H1 (cell line): ENCODE results near the gene IPO11. TPM values are rescaled to one million over a fixed set of nuclear protein-coding genes. Genes with fewer than 3 reads are reported as not detected.

Source experiments
- CTCF ChIA-PET: fragments of 300-600 bp; sonication (Branson Sonifier 250); formaldehyde crosslinking; loops from one replicate; lab custom pipeline; 2021; ENCODE audit not compliant: partially characterized antibody; lab: Charles Lee
- POLR2A ChIA-PET: fragments of 300-600 bp; sonication (Branson Sonifier 250); formaldehyde crosslinking; loops from one replicate; lab custom pipeline; 2021; ENCODE audit warnings: inconsistent platforms; ENCODE audit not compliant: partially characterized antibody; lab: Charles Lee
- DNase-seq, 2 experiments: peaks; one replicate each; pipeline versions ENCODE4 v3.0.0 to v3.0.0-alpha.2; 2010 to 2022; ENCODE audit warnings: low spot score in 2 of 2, low read depth in 1 of 2, mixed read lengths in 1 of 2
- FAIRE-seq: peaks from 2 replicates; lab custom pipeline; 2011; peaks lifted over from hg19 to GRCh38; lab: Jason Lieb, UNC
- H2AFZ ChIP-seq: 2 replicates; pipeline ENCODE4 v1.8.1; 2012; ENCODE audit warnings: low read length, inconsistent platforms
- H2AK5ac ChIP-seq: 2 replicates; pipeline ENCODE4 v1.6.1; 2013; ENCODE audit warnings: low read depth, low read length
- H2BK120ac ChIP-seq: replicated peaks from 2 replicates; pipeline ENCODE3; 2013; ENCODE audit warnings: low read depth, low read length, inconsistent platforms
- H2BK12ac ChIP-seq: 2 replicates; pipeline ENCODE4 v1.6.1; 2013; ENCODE audit warnings: low read depth, low read length
- H2BK15ac ChIP-seq: 2 replicates; pipeline ENCODE4 v1.6.1; 2013; ENCODE audit warnings: low read length
- H2BK20ac ChIP-seq: 2 replicates; pipeline ENCODE4 v1.6.1; 2013; ENCODE audit warnings: low read length
- H2BK5ac ChIP-seq: 2 replicates; pipeline ENCODE4 v1.6.1; 2013; ENCODE audit warnings: low read depth, low read length
- H3K14ac ChIP-seq: 2 replicates; pipeline ENCODE4 v1.6.1; 2013; ENCODE audit warnings: inconsistent platforms; ENCODE audit not compliant: insufficient read length
- H3K18ac ChIP-seq: 2 replicates; pipeline ENCODE4 v1.6.1; 2013; ENCODE audit warnings: low read length; ENCODE audit errors: extremely low read depth
- H3K23ac ChIP-seq: 2 replicates; pipeline ENCODE4 v1.6.1; 2013; ENCODE audit warnings: inconsistent platforms; ENCODE audit not compliant: insufficient read length
- H3K23me2 ChIP-seq: 2 replicates; pipeline ENCODE4 v1.6.1; 2013; ENCODE audit warnings: low read depth, low read length
- H3K27ac ChIP-seq: 2 replicates; pipeline ENCODE4 v1.6.1; 2011; ENCODE audit warnings: low read depth, low read length, inconsistent platforms
- H3K27me3 ChIP-seq, 4 experiments: replicated peaks in 1 of 4; 1 replicate in 1 of 4; 2 replicates in 3 of 4; pipeline versions ENCODE4 v1.6.1 to v1.8.1; 2011 to 2013; ENCODE audit warnings: low read length in 3 of 4, mild to moderate bottlenecking in 3 of 4, inconsistent platforms in 2 of 4, mixed read lengths in 2 of 4, moderate library complexity in 1 of 4; ENCODE audit not compliant: control insufficient read depth in 3 of 4, insufficient read depth in 3 of 4; ENCODE audit errors: extremely low read depth in 1 of 4
- H3K36me3 ChIP-seq, 4 experiments: 2 replicates each; pipeline versions ENCODE4 v1.6.1 to v1.8.1; 2011 to 2013; ENCODE audit warnings: mild to moderate bottlenecking in 4 of 4, low read length in 3 of 4, moderate library complexity in 2 of 4, control low read depth in 1 of 4, inconsistent platforms in 1 of 4; ENCODE audit not compliant: insufficient read depth in 4 of 4, control insufficient read depth in 2 of 4
- H3K4ac ChIP-seq: replicated peaks from 2 replicates; pipeline ENCODE3; 2013; ENCODE audit warnings: low read length, low read depth, mixed read lengths, inconsistent platforms; ENCODE audit not compliant: insufficient read length
- H3K4me1 ChIP-seq, 4 experiments: replicated peaks in 1 of 4; 1 replicate in 1 of 4; 2 replicates in 3 of 4; pipeline versions ENCODE4 v1.6.1 to v1.8.1; 2011 to 2013; ENCODE audit warnings: low read length in 3 of 4, inconsistent platforms in 2 of 4, mixed read lengths in 1 of 4; ENCODE audit not compliant: insufficient read depth in 4 of 4, control insufficient read depth in 3 of 4
- H3K4me2 ChIP-seq, 2 experiments: 2 replicates each; pipeline versions ENCODE4 v1.6.1 to v1.8.1; 2011 to 2013; ENCODE audit warnings: low read depth in 2 of 2, low read length in 2 of 2, control low read depth in 1 of 2, inconsistent platforms in 1 of 2, mild to moderate bottlenecking in 1 of 2; ENCODE audit not compliant: insufficient read depth in 1 of 2
- H3K4me3 ChIP-seq, 4 experiments: fragments of 200-600, 300-600 bp in 1 of 4; sonication (generic), shearing (Covaris generic), sonication (Bioruptor Twin) in 1 of 4; 2 replicates each; pipeline versions ENCODE4 v1.5.1 to v1.8.1; 2011 to 2016; ENCODE audit warnings: low read length in 4 of 4, low read depth in 3 of 4, control low read depth in 2 of 4, inconsistent platforms in 2 of 4, mild to moderate bottlenecking in 2 of 4, mixed read lengths in 1 of 4, moderate library complexity in 1 of 4; ENCODE audit not compliant: insufficient read depth in 2 of 4; ENCODE audit errors: extremely low read depth in 1 of 4
- H3K56ac ChIP-seq: replicated peaks from 2 replicates; pipeline ENCODE3; 2013; ENCODE audit warnings: low read depth, mild to moderate bottlenecking, mixed read lengths, low read length, inconsistent platforms; ENCODE audit not compliant: insufficient read length
- H3K79me1 ChIP-seq: 2 replicates; pipeline ENCODE4 v1.6.1; 2013; ENCODE audit warnings: low read depth, low read length, control low read depth
- H3K79me2 ChIP-seq, 2 experiments: 2 replicates each; pipeline versions ENCODE4 v1.6.1 to v1.8.1; 2012 to 2013; ENCODE audit warnings: low read length in 2 of 2, mild to moderate bottlenecking in 2 of 2, inconsistent platforms in 1 of 2; ENCODE audit not compliant: insufficient read depth in 2 of 2, control insufficient read depth in 1 of 2
- H3K9ac ChIP-seq, 4 experiments: replicated peaks in 1 of 4; 1 replicate in 1 of 4; 2 replicates in 3 of 4; pipeline versions ENCODE4 v1.6.1 to v1.8.1; 2011 to 2013; ENCODE audit warnings: low read depth in 3 of 4, low read length in 3 of 4, control low read depth in 2 of 4, mild to moderate bottlenecking in 2 of 4, moderate library complexity in 2 of 4, inconsistent platforms in 1 of 4; ENCODE audit errors: extremely low read depth in 1 of 4
- H3K9me3 ChIP-seq, 2 experiments: 2 replicates each; pipeline versions ENCODE4 v1.6.1 to v1.8.1; 2012 to 2013; ENCODE audit warnings: mild to moderate bottlenecking in 2 of 2, moderate library complexity in 2 of 2, control low read depth in 1 of 2, inconsistent platforms in 1 of 2, low read depth in 1 of 2, low read length in 1 of 2, mixed read lengths in 1 of 2; ENCODE audit not compliant: insufficient read depth in 2 of 2
- H4K20me1 ChIP-seq, 2 experiments: replicated peaks in 1 of 2; 2 replicates each; pipeline versions ENCODE3 to v1.8.1; 2011 to 2013; ENCODE audit warnings: inconsistent platforms in 2 of 2, low read length in 2 of 2, mild to moderate bottlenecking in 1 of 2; ENCODE audit not compliant: insufficient read depth in 2 of 2, control insufficient read depth in 1 of 2
- H4K5ac ChIP-seq: 2 replicates; pipeline ENCODE4 v1.6.1; 2013; ENCODE audit warnings: low read length, low read depth, mixed read lengths, inconsistent platforms; ENCODE audit not compliant: insufficient read length
- H4K8ac ChIP-seq: 2 replicates; pipeline ENCODE4 v1.8.0; 2013; ENCODE audit warnings: mild to moderate bottlenecking, moderate library complexity, low read length, inconsistent platforms; ENCODE audit not compliant: insufficient read depth; ENCODE audit errors: extremely low read depth
- H4K91ac ChIP-seq: replicated peaks from 2 replicates; pipeline ENCODE3; 2013; ENCODE audit warnings: low read length, mixed read lengths, inconsistent platforms; ENCODE audit not compliant: insufficient read length
- BACH1 ChIP-seq: IDR thresholded peaks from 2 replicates; pipeline ENCODE4 v1.6.1; 2012; ENCODE audit warnings: low read length, improper control_type of control experiment
- CHD1 ChIP-seq: IDR thresholded peaks from 2 replicates; pipeline ENCODE4 v1.6.1; 2012; ENCODE audit warnings: low read depth, low read length, improper control_type of control experiment
- TEAD4 ChIP-seq: IDR thresholded peaks from 2 replicates; pipeline ENCODE4 v1.6.1; 2012; ENCODE audit warnings: low read depth, low read length, inconsistent platforms, mixed read lengths
- WGBS, 2 experiments: shearing (Covaris generic) in 1 of 2; methylation state at CpG; one replicate each; pipeline versions ENCODE4 v1.1.6 to v1.1.7; 2013 to 2015; ENCODE audit warnings: low lambda C conversion rate in 2 of 2, mixed read lengths in 2 of 2, inconsistent platforms in 1 of 2, low coverage in 1 of 2, missing lambda C conversion rate in 1 of 2; ENCODE audit not compliant: insufficient replicate concordance in 2 of 2, insufficient coverage in 1 of 2, insufficient read length in 1 of 2; ENCODE audit errors: extremely low coverage in 1 of 2, missing lambda C conversion rate in 1 of 2; 5-methylcytosine and 5-hydroxymethylcytosine counted together
- polyA plus RNA-seq, 7 experiments: library from polyadenylated mRNA; depleted of rRNA in 3 of 7; stranded (reverse) in 5 of 7; unstranded in 2 of 7; fragments of >200 nt in 5 of 7; fragments of 200-250 nt in 2 of 7; gene quantifications; 1 replicate in 5 of 7; 2 replicates in 1 of 7; 4 replicates in 1 of 7; pipeline versions ENCODE4 v1.2.1 to v1.2.3, GENCODE V29; 2011 to 2013; ENCODE audit warnings: missing spikeins in 2 of 7, mixed read lengths in 2 of 7
- total RNA-seq: library from RNA; stranded (reverse); fragmentation: NEBNext Ultra II Directional; extraction: Animal tissue kit (Norgen Biotek cat#: 25700); gene quantifications from 2 replicates; pipeline ENCODE4 v1.2.1, GENCODE V29; 2021

The IPO11 gene
- total and polyA plus RNA-seq, 2 of the 8 experiments (the other 6 are each of a cell fraction or from before 2014, with no cell fraction given), result 23.6 to 64.4 TPM

DNA sequence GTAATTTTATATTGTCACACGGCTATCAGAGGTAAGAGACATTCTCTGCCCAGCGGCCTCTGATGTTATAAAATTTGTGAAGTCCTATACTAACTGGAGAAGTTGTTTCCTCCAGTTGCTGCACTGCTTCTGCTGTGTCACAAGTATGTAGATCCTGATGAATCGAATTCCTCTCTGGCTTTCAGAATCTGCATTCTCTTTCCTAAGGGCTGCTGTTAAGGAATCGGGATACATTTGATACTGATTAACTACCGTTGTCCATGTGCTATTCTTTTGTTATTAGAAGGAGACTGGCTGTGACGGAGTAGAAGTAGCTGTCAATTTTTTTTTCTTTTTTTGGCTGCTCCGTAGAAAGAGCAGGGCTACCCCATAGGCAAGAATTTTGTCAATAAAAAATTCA is 84.3 kb downstream of the IPO11 start:
- no peak overlapping the region for H2BK120ac ChIP-seq
- no peak for DNase-seq
- H3K56ac ChIP-seq, result no peak overlapping the region
- H3K23me2 ChIP-seq, result no peaks in the 10 kb centered on the region
- H3K27ac ChIP-seq, result no peak overlapping the region
- H3K4me2 ChIP-seq, result no peak overlapping the region; a peak in 1 of 4 replicates
- H3K9me3 ChIP-seq, result no peaks in the 10 kb centered on the region
- no peak overlapping the region for H4K91ac ChIP-seq
- peaks cover 0 to 3% of the 10 kb centered on the region in 2 experiments for H4K20me1 ChIP-seq
- no peak overlapping the region for H2BK20ac ChIP-seq
- H2AFZ ChIP-seq, result no peak overlapping the region
- WGBS, 2 experiments, result 58% methylated on average over 7 of the region's 7 CpGs; no CpG with 5 or more reads in 1 of the 2 experiments
- no peak overlapping the region for H2AK5ac ChIP-seq
- H2BK15ac ChIP-seq, result no peak overlapping the region
- H3K4me3 ChIP-seq, result no peak overlapping the region
- H3K27me3 ChIP-seq, result no peaks in the 10 kb centered on the region
- H3K4me1 ChIP-seq, result peaks cover 0 to 6% (median 2%) of the 10 kb centered on the region in 4 experiments; a peak in 2 of 7 replicates
- POLR2A ChIA-PET, result no interaction called here
- H3K18ac ChIP-seq, result no peak overlapping the region
- H2BK5ac ChIP-seq, result no peak overlapping the region
- peak overlapping the region; percentile 43 for H4K5ac ChIP-seq
- 0 out of 2 replicates have a peak, but pooled peaks have one; percentile 14 for TF ChIP-seq TEAD4
- TF ChIP-seq CHD1, result no peak
- peak; percentile 49; the same call in 1 of the 2 replicates for TF ChIP-seq BACH1
- H3K4ac ChIP-seq, result no peak overlapping the region
- no peaks in the 10 kb centered on the region for H3K79me2 ChIP-seq
- peak; percentile 55 for FAIRE-seq
- H3K14ac ChIP-seq, result no peak overlapping the region
- CTCF ChIA-PET, result no interaction called here
- H3K79me1 ChIP-seq, result no peaks in the 10 kb centered on the region; the same call in 1 of the 2 replicates
- peaks cover 0 to 8% (median under 1%) of the 10 kb centered on the region in 4 experiments; a peak in 2 of 8 replicates for H3K36me3 ChIP-seq
- H4K8ac ChIP-seq, result no peak overlapping the region
- H2BK12ac ChIP-seq, result no peak overlapping the region
- H3K23ac ChIP-seq, result no peak overlapping the region
- H3K9ac ChIP-seq, result no peak overlapping the region
